ENCODE measurements around the gene CARS1.

Gene CARS1

DNA sequence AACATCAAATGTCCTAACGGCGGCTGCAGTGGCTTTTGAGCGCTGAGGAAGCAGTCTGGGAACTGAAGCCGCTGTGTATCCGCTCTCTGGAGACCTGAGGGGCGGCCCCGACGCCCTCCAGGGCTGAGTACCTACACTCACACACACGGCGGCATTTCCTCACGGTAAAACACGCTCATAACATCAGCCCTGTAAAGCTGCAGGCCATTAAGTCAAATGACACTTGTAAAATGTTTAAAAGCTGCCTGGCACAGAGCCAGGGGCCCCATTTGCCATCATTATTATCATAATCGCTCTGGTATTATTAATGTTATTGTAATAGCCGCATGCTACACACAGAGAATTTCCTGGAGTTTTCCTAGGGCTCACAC is 5.1 kb downstream of the CARS1 start:
- Histone ChIP-seq H3K4me1 (ENCODE audit: control insufficient read depth, insufficient read depth, low read depth, low read length) (peaks cover 55% of the 10 kb centered on the region), H3K36me3 (ENCODE audit: control insufficient read depth in 1 of 2, insufficient read depth in 2 of 2, low read depth in 1 of 2, low read length in 2 of 2) (peaks cover 18 to 39% of the 10 kb centered on the region in 2 experiments), H3K4me3 (ENCODE audit: insufficient read depth in 1 of 2, low read depth in 1 of 2, low read length in 2 of 2) (no peak overlapping the region), H2BK120ac (ENCODE audit: low read depth, low read length) (peak overlapping the region; percentile 35), H2BK15ac (ENCODE audit: low read depth, poor library complexity, severe bottlenecking) (no peak overlapping the region), H2BK5ac (ENCODE audit: low read depth, low read length, poor library complexity, severe bottlenecking) (no peak overlapping the region), H4K8ac (ENCODE audit: low read length) (no peak overlapping the region), H3K9ac (ENCODE audit: low read length) (peak overlapping the region; percentile 30), H3K27me3 (ENCODE audit: control insufficient read depth in 1 of 2, insufficient read depth in 1 of 2, low read length in 2 of 2) (no peaks in the 10 kb centered on the region), H2BK12ac (ENCODE audit: low read length in 2 of 2) (peak overlapping the region in 1 of 2 experiments; percentile 80), H3K23ac (ENCODE audit: low read length in 2 of 2) (no peak overlapping the region), H3K27ac (ENCODE audit: low read length, poor library complexity, severe bottlenecking) (no peak overlapping the region), H3K4me2 (ENCODE audit: low read length, poor library complexity, severe bottlenecking) (peak overlapping the region; percentile 25), H3K18ac (ENCODE audit: low read depth in 1 of 2, low read length in 2 of 2) (no peak overlapping the region), H2AK5ac (ENCODE audit: low read length, severe bottlenecking) (no peak overlapping the region), H2AFZ (ENCODE audit: low read depth, low read length) (no peak overlapping the region), H3K9me3 (ENCODE audit: control insufficient read depth, low read length) (no peaks in the 10 kb centered on the region), H4K91ac (ENCODE audit: low read length) (no peak overlapping the region), H3K79me1 (replicated peaks; ENCODE audit: low read length, poor library complexity, severe bottlenecking) (peaks cover 21% of the 10 kb centered on the region), H3K14ac (ENCODE audit: low read length in 2 of 2) (no peak overlapping the region), H3K4ac (ENCODE audit: low read depth in 1 of 2, low read length in 2 of 2) (no peak overlapping the region)
- WGBS: 88% methylated on average over 9 of the region's 14 CpGs
- DNase-seq: no peak

DNA sequence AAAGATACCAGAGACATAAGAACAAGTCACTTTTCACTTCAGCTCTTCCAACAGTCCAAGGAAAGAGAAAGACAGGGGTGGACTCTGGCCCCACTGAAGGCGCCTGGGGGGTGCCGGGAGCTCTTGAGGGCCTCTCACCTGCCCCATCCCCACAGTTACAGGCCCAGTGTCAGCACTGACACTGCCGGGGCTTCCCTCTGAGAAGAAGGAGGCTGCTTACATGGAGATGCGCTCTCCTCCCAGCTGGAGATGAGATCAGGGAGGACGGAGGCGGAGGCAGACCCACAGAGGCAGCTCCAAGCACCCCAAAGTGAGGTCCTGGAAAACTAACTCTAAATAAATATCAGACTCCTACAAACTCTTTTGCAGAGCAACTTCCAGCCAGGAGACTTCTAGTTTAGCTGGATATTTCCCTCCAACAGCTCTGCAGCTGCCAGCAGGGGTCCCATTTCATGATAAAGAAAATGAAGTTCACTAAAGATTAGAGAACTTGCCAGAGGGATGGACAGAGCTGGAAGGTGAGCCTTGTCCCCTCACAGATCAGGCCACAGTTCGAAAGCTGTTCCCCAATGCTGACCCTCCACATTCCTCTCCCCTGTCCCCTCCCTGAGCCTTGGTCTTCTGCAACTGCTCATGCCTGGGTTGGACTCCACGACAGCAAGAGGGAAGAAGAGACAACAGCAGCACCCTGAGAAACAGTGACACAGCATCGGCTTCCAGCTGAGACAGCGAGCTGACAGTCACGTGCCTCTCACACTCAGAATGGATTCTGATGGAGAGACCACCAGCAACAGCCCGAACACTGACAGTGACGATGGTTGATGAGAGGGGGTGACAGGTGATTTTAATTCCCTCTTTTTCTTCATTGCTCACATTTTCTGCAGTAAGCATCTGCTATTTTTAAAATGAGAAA is 5.8 kb downstream of the CARS1 start:
- peak overlapping the region in 1 of 2 experiments; percentile 53 for H3K14ac ChIP-seq (ENCODE audit: low read length in 2 of 2)
- peak overlapping the region in 1 of 2 experiments; percentile 46 for H3K18ac ChIP-seq (ENCODE audit: low read depth in 1 of 2, low read length in 2 of 2)
- H2AFZ ChIP-seq (ENCODE audit: low read depth, low read length): no peak overlapping the region
- peak overlapping the region; percentile 36 for H4K91ac ChIP-seq (ENCODE audit: low read length)
- DNase-seq: no peak
- peak overlapping the region in 1 of 2 experiments; percentile 65 for H2BK12ac ChIP-seq (ENCODE audit: low read length in 2 of 2)
- no peak overlapping the region for H3K4ac ChIP-seq (ENCODE audit: low read depth in 1 of 2, low read length in 2 of 2)
- peak overlapping the region; percentile 69 for H2AK5ac ChIP-seq (ENCODE audit: low read length, severe bottlenecking)
- H3K23ac ChIP-seq (ENCODE audit: low read length in 2 of 2): peak overlapping the region in 1 of 2 experiments; percentile 14
- peaks cover 57% of the 10 kb centered on the region for H3K4me1 ChIP-seq (ENCODE audit: control insufficient read depth, insufficient read depth, low read depth, low read length)
- H4K8ac ChIP-seq (ENCODE audit: low read length): no peak overlapping the region
- 85% methylated on average over 13 of the region's 13 CpGs for WGBS
- no peak overlapping the region for H2BK120ac ChIP-seq (ENCODE audit: low read depth, low read length)
- H2BK5ac ChIP-seq (ENCODE audit: low read depth, low read length, poor library complexity, severe bottlenecking): no peak overlapping the region
- no peaks in the 10 kb centered on the region for H3K9me3 ChIP-seq (ENCODE audit: control insufficient read depth, low read length)
- peaks cover 19% of the 10 kb centered on the region for H3K79me1 ChIP-seq (replicated peaks; ENCODE audit: low read length, poor library complexity, severe bottlenecking)
- no peak overlapping the region for H2BK15ac ChIP-seq (ENCODE audit: low read depth, poor library complexity, severe bottlenecking)
- peaks cover 21 to 42% of the 10 kb centered on the region in 2 experiments for H3K36me3 ChIP-seq (ENCODE audit: control insufficient read depth in 1 of 2, insufficient read depth in 2 of 2, low read depth in 1 of 2, low read length in 2 of 2)
- no peaks in the 10 kb centered on the region for H3K27me3 ChIP-seq (ENCODE audit: control insufficient read depth in 1 of 2, insufficient read depth in 1 of 2, low read length in 2 of 2)
- H3K27ac ChIP-seq (ENCODE audit: low read length, poor library complexity, severe bottlenecking): peak overlapping the region; percentile 17
- no peak overlapping the region for H3K4me2 ChIP-seq (ENCODE audit: low read length, poor library complexity, severe bottlenecking)
- peak overlapping the region; percentile 30 for H3K9ac ChIP-seq (ENCODE audit: low read length)
- H3K4me3 ChIP-seq (ENCODE audit: insufficient read depth in 1 of 2, low read depth in 1 of 2, low read length in 2 of 2): no peak overlapping the region

DNA sequence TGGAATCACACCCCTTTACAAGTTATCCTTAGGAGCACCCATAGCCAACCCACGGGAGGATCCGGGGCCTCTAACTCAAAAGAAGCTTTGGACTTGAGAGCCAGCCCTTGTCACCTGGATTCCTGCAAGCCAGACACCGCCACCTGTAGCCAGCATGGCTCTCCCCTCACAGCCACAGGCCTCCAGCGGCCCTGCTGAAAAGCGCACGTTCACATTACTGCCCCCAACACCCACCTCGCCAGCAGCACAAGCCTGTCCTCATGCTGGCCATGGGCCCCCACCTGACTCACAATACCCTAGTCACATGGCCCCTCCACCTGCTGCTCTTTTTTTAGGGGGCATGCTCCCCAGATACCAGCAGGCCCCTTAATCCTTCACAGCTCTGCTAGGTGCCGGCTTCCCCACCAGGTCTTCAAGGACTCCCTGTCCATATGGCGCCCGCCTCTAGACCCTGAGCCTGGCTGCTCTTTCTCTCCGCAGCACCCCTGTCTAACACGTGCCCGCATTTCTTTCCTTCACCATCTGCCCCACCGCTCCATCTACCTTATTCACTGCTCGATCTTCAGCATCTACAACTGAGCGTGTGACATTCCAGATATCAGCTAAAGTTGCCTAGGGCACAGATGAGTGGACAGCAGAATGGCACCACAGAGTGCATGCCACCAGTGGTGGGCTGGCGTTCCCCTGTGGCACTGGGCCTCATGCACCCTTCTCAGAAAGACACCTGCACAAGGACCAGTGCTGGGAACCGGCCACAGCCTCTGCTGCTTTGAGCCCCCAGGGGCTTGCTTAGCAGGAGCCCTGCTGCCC is 6.6 kb downstream of the CARS1 start:
- H3K14ac ChIP-seq (ENCODE audit: low read length in 2 of 2): peak overlapping the region in 1 of 2 experiments; percentile 75
- peak overlapping the region; percentile 68 for H3K9ac ChIP-seq (ENCODE audit: low read length)
- peak overlapping the region; percentile 51 for H3K27ac ChIP-seq (ENCODE audit: low read length, poor library complexity, severe bottlenecking)
- H2AK5ac ChIP-seq (ENCODE audit: low read length, severe bottlenecking): peak overlapping the region; percentile 69
- H4K91ac ChIP-seq (ENCODE audit: low read length): peak overlapping the region; percentile 2
- H2BK5ac ChIP-seq (ENCODE audit: low read depth, low read length, poor library complexity, severe bottlenecking): no peak overlapping the region
- no peak overlapping the region for H3K23ac ChIP-seq (ENCODE audit: low read length in 2 of 2)
- no peak for DNase-seq
- H2BK12ac ChIP-seq (ENCODE audit: low read length in 2 of 2): peak overlapping the region; percentile 70 to 84
- H3K18ac ChIP-seq (ENCODE audit: low read depth in 1 of 2, low read length in 2 of 2): peak overlapping the region; percentile 1 to 94
- H2BK120ac ChIP-seq (ENCODE audit: low read depth, low read length): no peak overlapping the region
- no peaks in the 10 kb centered on the region for H3K9me3 ChIP-seq (ENCODE audit: control insufficient read depth, low read length)
- no peak overlapping the region for H2AFZ ChIP-seq (ENCODE audit: low read depth, low read length)
- peaks cover 29 to 50% of the 10 kb centered on the region in 2 experiments for H3K36me3 ChIP-seq (ENCODE audit: control insufficient read depth in 1 of 2, insufficient read depth in 2 of 2, low read depth in 1 of 2, low read length in 2 of 2)
- H3K27me3 ChIP-seq (ENCODE audit: control insufficient read depth in 1 of 2, insufficient read depth in 1 of 2, low read length in 2 of 2): no peaks in the 10 kb centered on the region
- no peak overlapping the region for H4K8ac ChIP-seq (ENCODE audit: low read length)
- no peak overlapping the region for H2BK15ac ChIP-seq (ENCODE audit: low read depth, poor library complexity, severe bottlenecking)
- peaks cover 58% of the 10 kb centered on the region for H3K4me1 ChIP-seq (ENCODE audit: control insufficient read depth, insufficient read depth, low read depth, low read length)
- H3K4me3 ChIP-seq (ENCODE audit: insufficient read depth in 1 of 2, low read depth in 1 of 2, low read length in 2 of 2): peak overlapping the region in 1 of 2 experiments; percentile 32
- no peak overlapping the region for H3K4me2 ChIP-seq (ENCODE audit: low read length, poor library complexity, severe bottlenecking)
- peaks cover 25% of the 10 kb centered on the region for H3K79me1 ChIP-seq (replicated peaks; ENCODE audit: low read length, poor library complexity, severe bottlenecking)
- 95% methylated on average over 18 of the region's 18 CpGs for WGBS
- H3K4ac ChIP-seq (ENCODE audit: low read depth in 1 of 2, low read length in 2 of 2): peak overlapping the region in 1 of 2 experiments; percentile 45

Measured in mesenchymal stem cell (in vitro differentiated cells and primary cell).